ENCODE data around the gene NEK6. TPM values are rescaled to one million over a fixed set of nuclear protein-coding genes. Genes with fewer than 3 reads are reported as not detected.

The NEK6 gene
- polyA plus RNA-seq, 2 of the 4 experiments (the other 2 are of a cell fraction): 26.1 to 33.7 TPM

DNA sequence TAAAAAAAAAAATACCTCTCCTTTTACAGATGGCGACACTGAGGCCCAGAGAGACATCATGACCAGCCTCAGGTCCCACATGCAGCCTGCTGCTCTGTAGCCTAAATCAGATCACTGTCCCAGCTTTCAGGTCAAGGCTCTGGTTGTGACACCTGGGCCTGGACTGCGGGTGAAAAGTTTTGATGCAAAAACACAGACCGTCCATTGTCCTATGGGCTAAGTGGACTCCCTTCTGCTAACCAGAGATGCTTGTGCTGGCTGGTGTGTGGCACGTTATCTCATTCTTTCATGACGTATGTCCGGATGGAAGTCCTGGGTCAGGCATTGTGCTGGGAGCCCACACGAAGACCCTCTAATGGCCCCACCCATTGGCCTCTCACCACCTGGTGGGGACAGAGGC lies 7.8 kb downstream of the NEK6 start (continued):
- TF ChIP-seq ESRRA (IDR thresholded peaks at IDR 0.05; ENCODE audit: borderline replicate concordance, low read length) (no peak), FOSB (CRISPR knock-in tag; IDR thresholded peaks at IDR 0.05) (no peak)

DNA sequence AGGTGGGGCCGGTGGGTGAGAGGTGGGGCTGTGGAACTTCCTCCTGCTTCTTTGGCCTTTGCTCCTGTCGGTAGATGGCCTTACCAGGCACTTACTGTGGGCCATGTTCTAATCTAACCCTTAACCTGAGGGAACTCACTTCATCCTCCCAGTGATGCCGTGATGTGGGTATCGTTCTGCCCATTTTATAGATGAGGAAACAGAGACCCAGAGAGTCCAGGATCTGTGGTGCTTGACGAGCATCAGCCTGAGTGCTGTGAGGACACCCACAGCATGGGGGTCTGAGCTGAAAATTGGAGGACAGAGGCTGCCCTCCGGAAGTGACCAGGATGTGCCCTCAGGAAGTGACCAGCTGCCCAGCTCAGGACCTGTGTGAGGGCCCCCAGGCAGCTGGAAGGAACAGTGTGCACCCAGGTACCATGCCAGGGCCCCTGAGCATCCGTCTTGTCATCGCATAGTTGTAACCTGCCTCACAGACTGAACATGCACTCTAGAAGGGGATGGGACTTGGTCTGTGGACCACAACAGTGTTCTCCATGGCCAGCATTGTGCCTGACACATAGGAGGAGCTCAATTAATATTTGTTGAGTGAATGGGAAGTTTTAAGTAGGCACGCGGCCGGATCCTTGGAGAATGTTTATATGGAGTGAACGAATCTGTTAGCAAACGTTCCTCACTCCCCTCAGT lies 8.5 kb downstream of the NEK6 start:
- peaks cover 71% of the 10 kb centered on the region for H3K4me1 ChIP-seq

DNA sequence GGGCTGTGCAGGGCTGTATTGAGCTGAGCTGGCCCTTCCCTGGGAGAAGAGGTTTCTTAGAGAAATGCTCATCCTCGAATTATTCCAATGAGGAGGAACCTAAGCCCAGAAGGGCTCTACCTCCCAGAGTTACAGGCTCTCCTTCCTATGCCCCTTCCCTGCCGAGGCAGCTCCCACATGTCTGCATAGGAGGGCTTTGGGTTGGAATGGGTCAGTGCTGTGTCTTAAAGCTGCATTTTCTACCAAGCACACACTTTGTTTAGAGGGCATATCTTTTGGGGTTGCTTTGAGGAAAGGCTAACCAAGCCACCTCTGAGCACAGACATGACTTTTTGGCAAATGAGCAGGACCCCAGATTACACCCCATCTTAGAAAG lies 9.1 kb downstream of the NEK6 start:
- POLR2A ChIA-PET: no interaction called here
- Histone ChIP-seq H3K27ac (peak overlapping the region; percentile 76 to 84), H3K4me3 (0 out of 3 replicates have a peak overlapping the region, but pooled peaks have one; percentile 4), H3K4me1 (peaks cover 66% of the 10 kb centered on the region), H3K9me3 (no peaks in the 10 kb centered on the region), H3K4me2 (peak overlapping the region; percentile 78)
- peak; percentile 48 to 55; a peak in 5 of 6 replicates for ATAC-seq
- TF ChIP-seq, protein P1, sequence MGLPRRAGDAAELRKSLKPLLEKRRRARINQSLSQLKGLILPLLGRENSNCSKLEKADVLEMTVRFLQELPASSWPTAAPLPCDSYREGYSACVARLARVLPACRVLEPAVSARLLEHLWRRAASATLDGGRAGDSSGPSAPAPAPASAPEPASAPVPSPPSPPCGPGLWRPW (IDR thresholded peaks at IDR 0.05): no peak
- TF ChIP-seq CBX2 (IDR thresholded peaks at IDR 0.05; ENCODE audit: borderline replicate concordance, low read depth) (no peak), JUN (IDR thresholded peaks at IDR 0.05) (no peak), CTCF (IDR thresholded peaks at IDR 0.05) (no peak), EHMT2 (IDR thresholded peaks at IDR 0.05; ENCODE audit: low read depth) (no peak)
- FAIRE-seq: no peak
- CTCF ChIA-PET: interaction anchor here (0.9 to 3.2 kb wide), 6 partner anchors 9 to 140 kb away, joined by 3 to 19 read pairs (median 3); no protein-coding TSS in a partner anchor
- DNase-seq (ENCODE audit: low read depth in 1 of 2, low spot score in 1 of 2): no peak
- WGBS (ENCODE audit: missing lambda C conversion rate): 21% methylated on average over 2 of the region's 2 CpGs

More for the DNA sequence above, 8.5 kb downstream of the NEK6 start:
- ChIA-PET POLR2A (no interaction called here), CTCF (interaction anchor here (0.9 to 3.2 kb wide), 6 partner anchors 10 to 139 kb away, joined by 3 to 19 read pairs (median 3); no protein-coding TSS in a partner anchor)
- ATAC-seq (peak in 1 of 2 experiments; percentile 45; a peak in 3 of 6 replicates), FAIRE-seq (no peak), DNase-seq (ENCODE audit: low read depth in 1 of 2, low spot score in 1 of 2) (no peak)
- WGBS (ENCODE audit: missing lambda C conversion rate): 81% methylated on average over 13 of the region's 13 CpGs
- TF ChIP-seq NFE2L2 (conservative IDR thresholded peaks at IDR 0.05; ENCODE audit: low read length) (no peak), KDM1A (IDR thresholded peaks at IDR 0.05; ENCODE audit: low read depth) (no peak), RFX5 (IDR thresholded peaks at IDR 0.05) (no peak), MAZ (IDR thresholded peaks at IDR 0.05; ENCODE audit: borderline replicate concordance, low read depth, low read length) (no peak), MYC (IDR thresholded peaks at IDR 0.05; ENCODE audit: borderline replicate concordance, low read length) (no peak), CHD4 (IDR thresholded peaks at IDR 0.05; ENCODE audit: borderline replicate concordance) (no peak), TP53 (CRISPR knock-in tag; IDR thresholded peaks at IDR 0.05) (no peak), USF2 (IDR thresholded peaks at IDR 0.05) (no peak), FOXS1 (CRISPR knock-in tag; IDR thresholded peaks at IDR 0.05) (no peak), SMC3 (IDR thresholded peaks at IDR 0.05) (no peak), ZFP36 (IDR thresholded peaks at IDR 0.05; ENCODE audit: borderline replicate concordance, partially characterized antibody) (no peak), CBX8 (IDR thresholded peaks at IDR 0.05) (no peak), EHF (CRISPR knock-in tag; IDR thresholded peaks at IDR 0.05) (no peak)
- TF ChIP-seq, protein P1 (IDR thresholded peaks at IDR 0.05): no peak
- Histone ChIP-seq H3K27ac (peak overlapping the region; percentile 76 to 84), H3K9me3 (no peaks in the 10 kb centered on the region), H3K4me3 (no peak overlapping the region), H3K4me2 (peak overlapping the region; percentile 78)
